Adipose tissue (tissue), 3 donors: ENCODE results near the gene GPC6. TPM values are rescaled to one million over a fixed set of nuclear protein-coding genes. Genes with fewer than 3 reads are reported as not detected.

ENCODE experiments used
- H3K27ac ChIP-seq: one replicate; pipeline ENCODE4 v1.5.1; 2013; ENCODE audit warnings: low read depth, low read length
- WGBS, 3 donors: extraction: QIAGEN DNeasy Blood & Tissue Kit; methylation state at CpG; one replicate each; pipeline ENCODE4 v1.1.7; 2013; 5-methylcytosine and 5-hydroxymethylcytosine counted together
- polyA plus RNA-seq, 3 donors: library from polyadenylated mRNA; stranded (reverse); fragments of 200-250 nt; gene quantifications; one replicate each; pipeline ENCODE4 v1.2.3, GENCODE V29; 2013
- donor health status: healthy with polysubstance abuse.
- donor health status: Bipolar disorder and iron deficiency.
- donor health status: healthy.

The GPC6 gene
- polyA plus RNA-seq, 3 donors: 0.72 to 8.5 (median 5.8) TPM

- 88 to 94% (median 89%) methylated on average over 1 of the region's 1 CpG for WGBS, 3 donors
- no peak overlapping the region for H3K27ac ChIP-seq
Measured at GRCh38 chr13:94214121-94214520, 987.5 kb downstream of the GPC6 start.

- WGBS, 3 donors: 77 to 93% (median 88%) methylated on average over 3 of the region's 3 CpGs
- no peak overlapping the region for H3K27ac ChIP-seq
Measured at GRCh38 chr13:94214975-94215374, 988.4 kb downstream of the GPC6 start.

- H3K27ac ChIP-seq: no peak overlapping the region
- WGBS, 3 donors: 48 to 80% (median 76%) methylated on average over 1 of the region's 1 CpG
Measured at GRCh38 chr13:94216476-94216875, 989.9 kb downstream of the GPC6 start.

GRCh38 chr13:94217370-94217769 lies 990.8 kb downstream of the GPC6 start:
- WGBS, 3 donors: 87 to 91% (median 88%) methylated on average over 3 of the region's 3 CpGs
- no peak overlapping the region for H3K27ac ChIP-seq

- H3K27ac ChIP-seq: no peak overlapping the region
- 85 to 88% (median 86%) methylated on average over 2 of the region's 2 CpGs for WGBS, 3 donors
Measured at GRCh38 chr13:94218537-94218936, 991.9 kb downstream of the GPC6 start.

GRCh38 chr13:94218951-94219350 lies 992.3 kb downstream of the GPC6 start:
- WGBS, 3 donors: 51 to 76% (median 70%) methylated on average over 3 of the region's 3 CpGs
- H3K27ac ChIP-seq: no peak overlapping the region

- 88 to 92% (median 91%) methylated on average over 3 of the region's 3 CpGs for WGBS, 3 donors
- no peak overlapping the region for H3K27ac ChIP-seq
Measured at GRCh38 chr13:94224670-94225069, 998.1 kb downstream of the GPC6 start.

- 90 to 93% (median 93%) methylated on average over 6 of the region's 6 CpGs for WGBS, 3 donors
- no peak overlapping the region for H3K27ac ChIP-seq
Measured at GRCh38 chr13:94227255-94227879, 1000.8 kb downstream of the GPC6 start.

GRCh38 chr13:94228763-94229162 lies 1002.2 kb downstream of the GPC6 start:
- H3K27ac ChIP-seq: no peak overlapping the region
- 44 to 85% (median 68%) methylated on average over 1 of the region's 1 CpG for WGBS, 3 donors

GRCh38 chr13:94232161-94232950 lies 1005.7 kb downstream of the GPC6 start:
- H3K27ac ChIP-seq: no peak overlapping the region
- WGBS, 3 donors: 82 to 90% (median 84%) methylated on average over 9 of the region's 9 CpGs

- WGBS, 3 donors: 78 to 89% (median 80%) methylated on average over 2 of the region's 2 CpGs
- no peak overlapping the region for H3K27ac ChIP-seq
Measured at GRCh38 chr13:94232956-94233355, 1006.3 kb downstream of the GPC6 start.

- 41 to 58% (median 49%) methylated on average over 5 of the region's 5 CpGs for WGBS, 3 donors
Measured at GRCh38 chr13:94233401-94233800, 1006.8 kb downstream of the GPC6 start.

GRCh38 chr13:94233837-94234236 lies 1007.2 kb downstream of the GPC6 start:
- WGBS, 3 donors: 86 to 88% (median 88%) methylated on average over 4 of the region's 4 CpGs
- no peak overlapping the region for H3K27ac ChIP-seq

More at GRCh38 chr13:94233401-94233800, 1006.8 kb downstream of the GPC6 start:
- no peak overlapping the region for H3K27ac ChIP-seq

- WGBS, 3 donors: 73 to 82% (median 74%) methylated on average over 2 of the region's 2 CpGs
Measured at GRCh38 chr13:94234738-94235137, 1008.1 kb downstream of the GPC6 start.

GRCh38 chr13:94236132-94236531 lies 1009.5 kb downstream of the GPC6 start:
- WGBS, 3 donors: 20 to 65% (median 55%) methylated on average over 2 of the region's 2 CpGs
- no peak overlapping the region for H3K27ac ChIP-seq

More at GRCh38 chr13:94234738-94235137, 1008.1 kb downstream of the GPC6 start:
- H3K27ac ChIP-seq: no peak overlapping the region

- no peak overlapping the region for H3K27ac ChIP-seq
Measured at GRCh38 chr13:94236872-94237271, 1010.3 kb downstream of the GPC6 start.

- WGBS, 3 donors: 29 to 62% (median 44%) methylated on average over 3 of the region's 3 CpGs
- no peak overlapping the region for H3K27ac ChIP-seq
Measured at GRCh38 chr13:94239135-94239534, 1012.5 kb downstream of the GPC6 start.

- no peak overlapping the region for H3K27ac ChIP-seq
Measured at GRCh38 chr13:94242554-94242953, 1015.9 kb downstream of the GPC6 start.

- H3K27ac ChIP-seq: no peak overlapping the region
Measured at GRCh38 chr13:94243551-94243950, 1016.9 kb downstream of the GPC6 start.

- 74 to 89% (median 85%) methylated on average over 1 of the region's 1 CpG for WGBS, 3 donors
- H3K27ac ChIP-seq: no peak overlapping the region
Measured at GRCh38 chr13:94246495-94246894, 1019.9 kb downstream of the GPC6 start.
